Fibroblast of the conjunctiva (primary cell): ENCODE measurements around the gene PBX3.

Source experiments
- DNase-seq: peaks from one replicate; pipeline ENCODE4 v3.0.0-alpha.2; 2010; ENCODE audit warnings: low read depth

Gene PBX3

DNA sequence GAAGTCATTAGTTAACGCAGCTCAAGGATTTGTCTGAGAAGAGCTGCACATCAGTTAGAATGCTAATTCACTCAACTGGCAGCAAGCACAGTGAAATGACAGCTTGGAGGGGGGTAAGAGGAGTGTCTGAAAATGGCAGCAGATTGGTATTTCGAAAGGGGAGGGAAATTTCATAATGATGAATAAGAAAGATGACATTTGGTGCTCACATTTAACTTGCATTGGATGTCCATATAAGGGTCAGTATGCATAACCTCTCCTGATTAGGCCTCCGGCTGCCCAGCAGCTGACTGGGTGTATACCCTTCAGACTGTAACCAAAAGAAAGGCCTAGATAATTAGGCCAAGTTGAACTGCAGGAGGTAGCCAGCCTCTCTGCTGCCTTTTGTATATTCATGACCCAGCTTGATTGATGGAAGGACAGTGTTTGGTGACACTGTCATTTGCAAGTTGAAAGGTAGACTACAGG, 131.0 kb downstream of the PBX3 start:
- DNase-seq = no peak

DNA sequence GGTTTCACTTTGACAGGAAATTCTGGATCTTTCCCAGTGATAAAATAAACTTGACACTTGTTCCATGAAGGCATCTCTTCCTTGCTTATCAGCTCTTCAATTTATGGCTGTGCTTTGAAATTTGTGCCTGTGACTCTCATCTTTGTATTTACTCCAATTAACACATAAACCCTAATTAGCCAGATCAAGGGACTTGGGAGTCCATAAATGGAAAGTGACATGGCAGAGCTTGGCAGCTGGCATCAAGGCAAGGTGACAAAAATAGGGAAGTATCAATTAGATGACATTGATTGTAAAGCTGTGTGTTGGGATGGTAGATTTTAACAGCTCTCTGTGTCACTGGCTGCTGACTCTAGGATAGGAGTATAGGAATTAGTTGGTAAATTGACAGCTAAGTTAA, 133.9 kb downstream of the PBX3 start:
- no peak for DNase-seq

DNA sequence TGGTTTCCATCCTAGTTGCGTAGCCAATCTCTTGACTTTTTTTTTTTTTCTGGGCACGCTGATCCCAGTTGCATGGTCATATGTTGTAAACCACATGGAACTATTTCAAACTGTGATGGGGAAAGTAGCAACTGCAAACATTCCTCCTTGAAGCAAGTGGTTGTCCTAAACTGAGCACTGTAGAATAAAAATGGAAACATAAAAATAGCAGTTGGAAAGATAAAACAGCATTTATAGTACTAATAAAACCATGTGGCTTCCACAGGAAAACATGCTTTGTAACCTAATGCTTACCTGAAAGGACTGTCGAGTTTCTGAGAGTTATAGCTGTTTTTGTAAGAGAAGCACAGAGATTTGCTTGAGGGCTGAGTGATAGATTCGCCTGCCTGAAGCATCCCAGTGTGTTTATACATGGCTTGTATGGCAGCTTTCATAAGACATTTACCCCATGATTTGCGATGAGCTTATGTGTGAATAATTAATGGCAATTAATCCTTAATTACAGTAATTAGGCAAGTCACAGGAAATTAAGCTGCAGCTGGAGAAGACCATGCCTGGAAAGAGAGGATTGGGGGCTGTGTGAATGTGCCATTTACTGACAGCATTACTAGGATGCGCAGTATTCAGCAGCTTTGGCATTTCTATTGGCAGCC, 136.5 kb downstream of the PBX3 start:
- no peak for DNase-seq

DNA sequence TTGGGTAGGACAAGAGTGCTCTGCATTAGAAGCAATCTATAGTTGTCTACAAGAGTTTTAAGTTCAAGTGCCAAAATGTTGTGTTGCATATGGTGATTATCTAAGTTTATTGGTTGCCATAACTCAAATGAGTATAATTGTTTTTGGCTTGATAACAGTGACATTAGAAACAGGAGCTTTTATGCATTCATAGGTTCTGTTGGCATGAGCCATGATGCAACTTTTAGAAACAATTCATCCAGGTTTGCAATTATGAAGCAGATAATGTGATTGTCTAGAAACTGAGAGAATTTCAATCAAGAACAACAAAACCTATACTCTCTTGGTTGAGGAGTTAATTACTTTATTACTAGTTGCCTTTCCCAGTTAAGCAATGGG, 137.0 kb downstream of the PBX3 start:
- DNase-seq = no peak

DNA sequence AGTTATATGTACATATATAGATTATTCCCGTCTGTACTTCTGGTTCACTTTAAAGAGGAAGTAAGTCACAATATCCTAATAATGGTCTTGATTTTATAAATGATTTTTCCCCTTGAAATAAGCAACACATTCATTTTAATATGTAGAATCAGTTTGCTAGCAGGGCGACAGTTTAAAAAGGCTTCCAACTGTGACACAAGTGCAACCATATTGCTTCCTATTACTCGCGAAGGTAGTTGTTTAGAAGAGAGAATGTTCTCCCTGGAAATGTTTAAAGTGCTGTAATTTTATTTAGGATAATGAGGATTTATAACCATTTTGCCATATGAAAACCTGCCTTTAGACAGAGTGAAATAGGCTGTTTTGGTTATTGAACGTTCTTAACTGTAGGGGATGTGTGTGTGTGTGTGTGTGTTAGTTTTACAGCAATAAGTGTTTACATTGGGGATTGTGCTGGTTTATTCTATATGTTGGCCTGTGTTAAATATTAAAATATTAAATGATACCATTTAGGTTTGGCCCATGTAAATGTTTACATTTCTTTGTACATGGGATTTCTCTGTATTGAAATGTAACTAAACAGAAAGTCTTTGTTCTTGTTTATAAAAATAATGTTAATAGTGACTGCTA, 138.3 kb downstream of the PBX3 start:
- no peak for DNase-seq

DNA sequence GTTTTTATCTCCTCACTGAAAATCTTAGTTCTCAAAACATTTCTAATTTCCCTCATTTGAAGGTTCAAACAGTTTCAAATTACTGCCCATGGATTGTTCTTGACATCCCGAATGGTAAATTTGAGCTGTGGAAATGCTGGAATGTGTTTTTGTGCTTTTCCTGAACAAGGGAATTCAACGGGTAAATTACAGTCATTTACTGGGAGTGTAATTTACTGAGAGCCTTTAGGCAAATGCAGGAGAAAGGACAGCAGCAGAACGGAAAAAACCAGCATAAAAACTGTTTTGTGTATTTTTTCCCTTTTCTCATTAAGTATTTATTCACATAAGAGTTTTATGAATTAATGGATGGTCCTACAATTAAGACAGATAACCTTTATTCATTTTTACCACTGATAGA, 139.2 kb downstream of the PBX3 start:
- DNase-seq = no peak

DNA sequence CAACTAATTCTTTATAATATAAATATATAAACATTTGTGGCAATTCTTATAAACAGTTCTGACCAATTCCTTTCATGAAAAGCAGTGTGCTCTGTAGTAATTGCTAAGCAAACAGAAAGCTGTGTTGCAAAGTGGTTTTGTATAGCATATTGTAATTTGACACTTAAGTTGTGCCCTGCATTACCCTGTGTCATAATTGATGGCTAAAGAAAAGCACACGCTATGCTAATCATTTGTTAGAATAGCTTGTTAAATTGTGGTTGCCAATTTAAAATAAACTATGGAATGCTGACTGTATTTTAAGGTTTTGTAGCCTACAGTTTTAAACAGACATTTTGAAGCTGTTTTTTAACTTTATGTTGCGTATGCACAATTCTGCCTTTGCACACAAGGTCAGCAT, 140.0 kb downstream of the PBX3 start:
- no peak for DNase-seq

DNA sequence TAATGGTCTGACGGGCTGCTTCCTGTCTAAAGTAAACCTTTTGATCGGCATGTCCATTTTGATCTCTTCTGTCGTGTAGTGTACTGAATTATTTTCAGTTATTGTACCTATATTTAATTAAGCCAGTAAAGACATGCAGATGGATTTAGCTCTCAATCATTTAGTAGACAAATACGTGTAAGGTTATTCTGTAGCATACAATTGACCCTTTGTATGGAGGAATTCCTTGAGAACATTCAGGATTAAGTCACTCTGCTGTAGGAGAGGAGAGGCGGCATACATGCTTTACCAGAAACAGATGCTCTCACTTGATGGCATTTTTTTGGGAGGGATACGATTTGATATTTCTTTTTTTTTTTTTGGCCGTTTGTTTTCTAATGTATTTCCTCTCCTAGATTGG, 141.0 kb downstream of the PBX3 start:
- no peak for DNase-seq

DNA sequence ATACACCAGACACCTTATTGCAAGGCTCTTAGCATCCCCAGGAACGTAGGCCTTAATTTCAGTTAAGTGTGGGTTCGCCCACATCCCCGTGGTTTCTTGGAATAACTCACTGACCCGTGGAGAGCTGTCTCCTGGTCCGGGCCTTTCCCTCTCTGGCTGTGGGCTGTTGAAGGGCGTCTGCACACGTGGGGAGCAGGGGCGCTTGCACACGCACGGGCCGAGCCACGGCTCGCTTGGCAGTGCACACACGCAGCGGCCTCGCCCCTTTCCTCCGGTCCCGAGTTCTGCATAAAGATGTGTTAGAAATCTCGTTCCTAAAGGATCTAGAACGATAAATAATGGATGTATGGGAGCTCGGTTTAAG, 141.9 kb downstream of the PBX3 start:
- DNase-seq = no peak

DNA sequence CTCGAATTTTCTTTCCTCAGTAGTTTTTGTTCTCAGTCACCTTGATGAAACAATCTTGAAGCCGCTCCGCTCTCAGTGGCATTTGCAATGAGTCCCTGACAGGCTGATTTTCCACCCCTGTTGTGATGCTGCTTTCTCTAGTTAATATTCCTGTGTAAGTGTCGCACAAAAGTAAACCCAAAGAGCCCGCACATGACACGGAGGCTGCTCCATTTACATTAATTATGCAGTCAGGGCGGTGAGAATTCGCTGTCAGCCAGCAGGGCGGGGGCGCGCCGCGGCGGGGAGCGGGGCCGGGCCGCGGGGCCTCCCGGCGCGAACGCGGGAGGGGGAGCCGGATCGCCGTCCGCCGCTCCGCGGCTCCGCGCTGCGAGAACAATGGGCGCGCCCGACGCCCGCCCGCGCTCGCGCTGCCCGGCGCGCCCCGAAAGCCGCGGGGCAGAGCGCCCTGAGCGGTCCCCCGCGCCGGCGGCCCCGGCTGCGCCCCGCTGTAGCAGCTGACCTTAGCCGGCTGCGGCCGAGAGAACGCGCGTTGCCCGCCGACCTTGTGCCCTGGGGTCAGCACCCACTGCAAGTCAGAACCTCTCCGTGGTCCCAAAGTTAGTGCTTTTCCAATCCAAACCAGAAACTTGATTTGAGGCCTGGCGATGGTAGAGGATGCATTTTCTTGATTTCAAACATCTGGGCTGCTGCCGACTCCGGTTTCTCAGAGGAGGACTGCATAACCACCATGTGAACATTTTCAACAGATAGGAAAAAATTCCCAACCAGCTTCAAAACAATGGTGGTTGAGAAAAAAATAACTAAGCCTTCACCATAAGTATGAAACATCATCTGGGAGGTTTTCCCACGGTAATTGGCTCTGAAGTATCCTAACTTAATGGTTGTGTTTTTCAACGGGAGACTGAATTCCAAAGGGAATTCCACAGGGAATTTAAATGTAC, 142.6 kb downstream of the PBX3 start:
- DNase-seq = no peak

DNA sequence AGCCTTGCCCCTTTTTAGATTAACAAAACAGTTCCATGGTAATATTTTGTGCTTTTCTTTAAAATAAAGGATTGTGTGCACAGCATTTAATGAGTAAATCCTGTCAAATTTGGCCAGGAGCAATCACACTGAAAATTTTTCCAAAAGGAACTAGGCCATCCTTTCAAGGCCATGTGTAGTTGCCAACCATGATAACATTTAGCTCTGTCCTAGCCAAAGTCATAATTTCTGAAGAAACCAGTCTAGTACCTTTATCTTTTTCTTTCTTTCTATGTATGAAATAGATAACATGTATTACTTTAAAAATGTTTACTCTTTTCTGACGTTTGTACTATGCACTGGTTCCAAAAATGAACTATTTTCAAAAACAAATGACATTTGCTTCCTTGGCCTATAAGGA, 143.7 kb downstream of the PBX3 start:
- DNase-seq = no peak

DNA sequence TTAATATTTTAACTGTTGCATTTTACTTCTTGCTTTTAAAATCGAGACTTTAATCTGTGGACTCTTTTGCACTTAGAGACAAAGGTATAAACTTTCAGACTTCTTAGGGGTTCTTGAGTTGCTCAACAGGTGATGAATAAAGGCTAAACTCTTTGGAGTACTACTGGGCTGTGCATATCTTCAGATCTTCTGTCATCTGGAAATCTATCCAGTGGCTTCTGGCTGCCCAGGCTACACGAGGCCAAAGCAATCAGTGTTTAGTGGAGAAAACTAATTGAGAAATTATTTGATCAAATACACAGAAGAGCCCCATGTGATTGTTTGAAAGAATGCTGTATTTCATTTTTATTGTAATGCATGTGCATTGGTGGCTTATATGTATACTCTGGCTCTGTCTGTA, 146.1 kb downstream of the PBX3 start:
- no peak for DNase-seq

DNA sequence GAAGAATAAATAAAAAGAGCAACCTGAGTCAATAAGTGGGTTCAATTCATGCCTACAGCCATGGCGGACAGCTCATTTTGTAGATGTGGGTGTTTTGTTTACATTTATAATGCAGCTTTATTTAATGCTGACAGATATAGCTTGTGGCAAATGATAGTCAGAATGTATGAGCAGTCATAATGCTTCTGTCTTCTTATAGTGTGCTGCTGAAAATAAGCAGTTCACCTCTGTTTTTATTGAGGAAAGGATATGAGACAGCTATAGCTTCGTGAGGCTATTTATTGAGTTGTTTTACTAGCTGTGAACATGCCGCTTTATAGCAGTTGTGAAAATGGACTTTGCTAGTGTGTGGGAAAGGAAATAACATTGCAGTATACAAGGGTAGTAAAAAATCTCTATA, 147.4 kb downstream of the PBX3 start:
- no peak for DNase-seq

DNA sequence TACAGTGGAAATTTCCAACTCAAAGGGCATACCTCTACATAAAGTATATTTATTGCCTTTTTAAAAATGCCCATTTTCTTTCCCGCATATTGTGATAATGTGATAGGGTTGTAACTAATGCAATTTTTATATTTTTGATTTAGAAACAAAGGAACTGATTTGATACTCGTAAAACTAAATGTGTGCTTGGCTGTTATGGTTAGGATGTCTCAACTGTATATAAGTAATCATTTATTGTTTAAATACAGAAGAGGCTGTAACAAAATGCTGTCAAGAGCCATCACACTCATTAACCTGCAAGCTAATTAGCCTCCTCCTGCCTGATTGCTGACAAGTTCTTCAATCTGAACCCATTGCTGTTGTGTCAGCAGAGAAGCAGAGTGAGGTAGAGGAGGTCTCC, 149.2 kb downstream of the PBX3 start:
- no peak for DNase-seq

DNA sequence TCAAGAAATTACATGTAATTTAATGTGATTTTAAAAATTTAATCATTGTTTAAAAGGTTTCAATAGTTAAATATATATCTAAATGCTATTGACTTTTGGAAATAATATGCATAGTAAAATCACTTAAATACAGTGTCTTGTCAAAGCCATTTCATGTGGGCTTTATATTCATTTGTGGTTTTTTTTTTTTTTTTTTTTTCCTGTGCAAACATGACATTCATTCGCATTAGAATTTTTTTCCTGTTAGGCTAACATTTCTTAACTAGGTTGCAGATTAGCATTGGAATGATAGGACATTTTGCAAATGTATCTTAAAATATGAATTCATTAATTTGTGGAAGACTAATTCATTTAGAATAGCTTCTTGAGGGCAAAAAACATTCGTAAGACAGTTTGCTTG, 149.8 kb downstream of the PBX3 start:
- no peak for DNase-seq

DNA sequence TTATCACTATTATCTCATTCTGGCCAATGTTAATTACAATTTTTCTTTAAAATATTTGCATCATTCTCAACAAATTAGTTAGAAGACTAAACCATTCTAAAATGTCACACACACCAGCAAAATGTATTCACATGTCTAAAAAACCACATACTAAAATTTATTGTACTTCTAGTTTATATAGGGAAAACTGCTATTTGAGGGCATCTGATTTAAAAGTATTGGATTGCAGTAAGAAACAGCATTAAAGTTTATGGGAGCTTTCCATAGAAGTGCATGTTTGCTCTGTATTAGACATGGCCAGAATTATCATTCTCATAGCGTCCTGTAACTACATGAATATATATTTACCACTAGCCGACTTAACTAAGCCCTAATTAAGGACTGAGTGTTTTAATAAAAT, 150.3 kb downstream of the PBX3 start:
- DNase-seq = no peak

DNA sequence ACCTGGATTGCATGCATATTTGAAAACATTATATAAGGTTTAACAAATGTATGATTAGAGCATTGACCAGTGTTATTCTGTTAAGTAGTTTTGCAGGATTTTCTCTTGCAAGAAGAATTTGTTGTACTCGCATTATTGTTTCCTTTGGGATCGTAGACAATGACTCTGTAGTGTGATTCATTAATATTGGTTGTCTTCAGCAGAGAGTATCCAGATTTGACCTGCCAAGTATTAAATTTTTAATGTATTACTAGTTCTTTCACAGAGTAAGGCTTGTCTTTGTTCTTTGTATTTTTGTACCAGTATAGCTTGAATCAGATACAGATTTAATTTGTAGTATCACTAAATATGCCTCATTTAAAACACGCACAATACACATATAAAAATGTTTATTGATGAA, 155.0 kb downstream of the PBX3 start:
- no peak for DNase-seq

DNA sequence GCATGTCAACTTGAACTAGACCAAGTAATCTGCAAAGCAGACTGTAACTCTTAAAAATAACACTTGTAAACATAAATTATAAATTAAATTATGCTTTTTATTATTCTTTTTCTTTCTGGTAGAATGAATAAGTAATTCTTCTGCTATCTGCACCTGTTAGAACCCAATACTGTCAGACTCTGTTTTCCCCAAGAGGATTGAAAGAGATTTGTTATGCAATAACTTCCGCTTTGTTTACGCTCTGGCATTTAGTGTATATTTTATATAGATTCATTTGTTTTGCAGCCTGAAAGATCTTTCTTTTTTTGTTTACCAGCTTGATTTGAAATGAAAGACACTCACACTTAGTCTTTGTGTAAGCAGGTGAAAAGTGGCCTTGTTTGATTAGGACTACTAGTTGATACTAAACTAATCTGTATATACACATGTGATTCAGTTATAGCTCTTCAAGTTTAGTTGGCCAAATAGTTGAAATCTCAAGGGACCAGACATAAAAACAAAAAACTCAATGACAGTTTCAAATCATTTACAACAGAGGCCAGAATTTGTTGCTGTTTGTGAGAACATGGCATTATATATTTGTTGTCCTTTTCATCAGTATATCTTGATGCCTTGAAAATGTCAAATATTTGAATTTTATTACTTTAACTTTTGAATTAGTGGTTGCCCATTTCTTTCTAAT, 155.8 kb downstream of the PBX3 start:
- no peak for DNase-seq

DNA sequence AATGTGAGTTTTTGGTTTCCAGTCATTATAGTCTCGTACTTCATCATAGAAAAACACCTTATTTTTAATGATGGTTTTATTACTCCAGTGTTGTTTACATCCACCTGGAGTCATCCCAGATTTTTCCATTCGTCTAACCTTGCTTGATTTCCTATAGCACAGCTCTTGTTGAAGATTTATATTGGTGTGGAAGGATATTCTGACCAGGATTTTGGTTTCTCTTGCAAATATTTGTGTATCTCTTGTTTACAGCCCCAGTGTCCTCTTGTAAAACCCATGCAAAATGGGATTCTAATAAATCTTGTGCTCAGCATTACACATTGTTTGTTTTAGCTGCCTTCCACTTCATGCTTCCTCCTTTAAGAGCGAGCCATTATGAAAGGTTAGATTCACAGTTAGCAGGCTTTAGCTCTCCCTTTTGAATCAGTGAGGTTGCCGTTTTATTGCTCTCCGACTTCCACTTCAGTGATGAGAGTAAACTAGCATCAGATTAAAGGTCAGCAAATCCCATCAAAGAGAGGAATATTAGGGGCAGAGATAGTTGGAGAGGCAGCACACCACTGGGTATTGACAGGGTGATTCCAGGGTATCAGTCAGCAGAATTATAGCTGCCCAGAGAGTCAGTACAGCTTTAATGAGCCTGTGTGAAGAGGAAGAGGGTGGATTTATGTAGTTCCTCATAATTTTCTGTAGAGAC, 157.1 kb downstream of the PBX3 start:
- DNase-seq = no peak

DNA sequence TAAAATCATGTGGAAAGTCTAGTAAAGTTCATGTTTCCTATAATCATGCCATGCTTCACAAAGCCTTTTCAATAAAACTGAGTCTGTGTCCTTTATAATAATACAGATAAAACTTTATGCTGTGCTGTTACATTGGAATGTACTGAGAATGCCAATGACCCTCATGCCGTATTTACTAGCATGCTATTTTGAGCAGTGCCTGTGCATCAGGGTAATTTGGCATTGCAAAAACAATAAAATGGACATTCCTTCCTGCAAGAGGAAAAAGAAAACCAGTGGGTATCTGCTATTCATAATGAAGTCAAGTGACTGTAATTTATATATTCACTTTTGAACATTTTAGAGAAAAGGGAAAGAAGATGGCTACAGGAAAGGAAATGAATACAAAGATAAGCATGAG, 159.0 kb downstream of the PBX3 start:
- DNase-seq = no peak

DNA sequence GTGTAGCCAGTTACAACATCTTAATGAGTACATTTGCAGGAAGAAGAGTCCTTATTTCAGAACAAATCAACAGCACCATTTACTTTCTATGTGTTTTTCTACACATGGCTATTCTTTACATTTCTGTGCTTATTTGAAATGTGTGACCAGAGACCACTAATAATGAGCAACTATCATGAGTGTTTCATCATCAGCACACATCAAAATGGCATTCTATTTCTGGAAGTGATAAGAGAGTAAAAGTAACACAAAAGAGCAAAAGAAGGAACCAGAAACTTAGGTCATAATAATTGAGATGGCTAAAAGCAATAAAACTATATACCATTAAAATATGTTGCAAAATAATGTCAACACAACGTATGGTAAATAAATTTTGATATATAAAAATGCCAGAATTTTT, 159.7 kb downstream of the PBX3 start:
- DNase-seq = no peak

DNA sequence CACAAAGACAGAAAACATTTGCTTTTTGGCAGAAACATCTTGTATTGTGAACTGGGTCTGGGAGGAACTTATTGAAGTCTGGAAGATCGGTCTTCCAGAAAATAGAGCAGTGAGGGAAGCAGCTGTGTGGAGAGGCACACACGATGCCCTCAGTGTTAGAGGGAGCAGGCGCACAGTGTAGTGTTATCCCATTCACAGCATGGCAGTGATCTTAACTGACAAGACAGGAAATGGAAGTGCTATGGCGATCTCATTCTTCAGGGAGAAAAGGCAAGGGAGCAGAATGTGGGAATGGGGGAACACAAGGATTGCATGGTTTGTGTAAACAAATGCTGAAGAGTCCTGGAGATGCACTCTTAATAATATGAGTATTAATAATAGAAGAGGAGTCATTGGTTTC, 161.0 kb downstream of the PBX3 start:
- DNase-seq = no peak
